K562 (cell line): ENCODE measurements around the gene NR0B2. TPM values are rescaled to one million over a fixed set of nuclear protein-coding genes. Genes with fewer than 3 reads are reported as not detected.

Experiments
- ATAC-seq: fragments of 200-7000 bp; cut with Tn5 transposase; 3 replicates; pipeline ENCODE4 v1.9.1; 2020; ENCODE audit warnings: moderate library complexity
- BruUV-seq: library from RNA; stranded (reverse); fragments of 400-500 nt; replicated peaks from 2 replicates; lab custom pipeline; 2021; lab: Mats Ljungman, UMichigan
- CTCF ChIA-PET: fragments of 300-600 bp; formaldehyde crosslinking; extraction: SDS; loops from one replicate; lab custom pipeline; 2021; ENCODE audit warnings: low intra/inter-chr PET ratio; lab: Yijun Ruan, JAX
- POLR2A ChIA-PET: fragments of 300-600, 350-650 bp; sonication (Branson Sonifier 250); formaldehyde crosslinking; extraction: SDS; loops from one replicate; lab custom pipeline; 2021; ENCODE audit warnings: antibody characterized with exemption, inconsistent platforms; lab: Yijun Ruan, JAX
- DNase-seq, 4 experiments: peaks; one replicate each; pipeline versions ENCODE4 v3.0.0 to v3.0.0-alpha.2; 2011 to 2018; ENCODE audit warnings: low spot score in 3 of 4, mixed read lengths in 3 of 4; ENCODE audit errors: extremely low read depth in 1 of 4
- FAIRE-seq: peaks from 2 replicates; lab custom pipeline; 2011; peaks lifted over from hg19 to GRCh38; lab: Jason Lieb, UNC
- H2AFZ ChIP-seq: 2 replicates; pipeline ENCODE4 v1.6.0; 2011; ENCODE audit warnings: low read depth, low read length, control low read depth, inconsistent platforms
- H3K27ac ChIP-seq: fragments of 200-600 bp; 3 replicates; pipeline ENCODE4 v1.8.0; 2011; ENCODE audit warnings: low read depth, mild to moderate bottlenecking, control low read depth, inconsistent platforms, low read length, moderate library complexity, mixed read lengths; ENCODE audit errors: extremely low read depth
- H3K27me3 ChIP-seq, 2 experiments: fragments of 300-600 bp in 1 of 2; 2 replicates in 1 of 2; 3 replicates in 1 of 2; pipeline versions ENCODE4 v1.6.0 to v1.8.0; 2011; ENCODE audit warnings: inconsistent platforms in 2 of 2, low read length in 2 of 2, mild to moderate bottlenecking in 1 of 2, mixed read lengths in 1 of 2, moderate library complexity in 1 of 2; ENCODE audit not compliant: control insufficient read depth in 2 of 2, insufficient read depth in 2 of 2
- H3K36me3 ChIP-seq: fragments of 300-600 bp; 3 replicates; pipeline ENCODE4 v1.8.0; 2011; ENCODE audit warnings: mild to moderate bottlenecking, low read length, inconsistent platforms; ENCODE audit not compliant: control insufficient read depth, insufficient read depth
- H3K4me1 ChIP-seq, 2 experiments: fragments of 200-600 bp in 1 of 2; replicated peaks in 1 of 2; 2 replicates in 1 of 2; 3 replicates in 1 of 2; pipeline versions ENCODE4 v1.5.1 to v1.8.0; 2011; ENCODE audit warnings: inconsistent platforms in 2 of 2, low read length in 2 of 2, mild to moderate bottlenecking in 1 of 2, mixed read lengths in 1 of 2, moderate library complexity in 1 of 2; ENCODE audit not compliant: control insufficient read depth in 2 of 2, insufficient read depth in 2 of 2
- H3K4me2 ChIP-seq: 2 replicates; pipeline ENCODE4 v1.6.1; 2011; ENCODE audit warnings: low read length, control low read depth, inconsistent platforms, mixed read lengths; ENCODE audit not compliant: insufficient read depth
- H3K4me3 ChIP-seq: fragments of 200-600 bp; sonication (generic), shearing (Covaris generic); 2 replicates; pipeline ENCODE4 v1.5.1; 2016; ENCODE audit warnings: control low read depth, inconsistent platforms
- H3K79me2 ChIP-seq: fragments of 200-600 bp; 3 replicates; pipeline ENCODE4 v1.8.0; 2011; ENCODE audit warnings: low read length, inconsistent platforms; ENCODE audit not compliant: control insufficient read depth, insufficient read depth
- H3K9ac ChIP-seq, 2 experiments: 2 replicates each; pipeline versions ENCODE4 v1.6.0 to v1.6.1; 2011; ENCODE audit warnings: low read depth in 2 of 2, low read length in 2 of 2, control low read depth in 1 of 2, inconsistent platforms in 1 of 2, mild to moderate bottlenecking in 1 of 2, mixed read lengths in 1 of 2; ENCODE audit not compliant: insufficient read depth in 1 of 2
- H3K9me1 ChIP-seq: one replicate; pipeline ENCODE4 v1.6.0; 2011; ENCODE audit warnings: inconsistent platforms, mild to moderate bottlenecking, low read length, moderate library complexity; ENCODE audit not compliant: control insufficient read depth, insufficient read depth
- H3K9me3 ChIP-seq: replicated peaks from 2 replicates; pipeline ENCODE4 v1.5.1; 2011; ENCODE audit warnings: low read depth, low read length, inconsistent platforms; ENCODE audit not compliant: control insufficient read depth, insufficient read depth
- H4K20me1 ChIP-seq: replicated peaks from 2 replicates; pipeline ENCODE4 v1.6.1; 2011; ENCODE audit warnings: low read length, inconsistent platforms, mixed read lengths; ENCODE audit not compliant: control insufficient read depth, insufficient read depth
- BRD9 ChIP-seq: fragments of 450-650 bp; IDR thresholded peaks from 2 replicates; pipeline ENCODE4 v1.6.1; 2018; ENCODE audit warnings: low read depth; ENCODE audit not compliant: partially characterized antibody
- E2F3 ChIP-seq: fragments of 250-450 bp; sonication (Bioruptor Pico); IDR thresholded peaks from 2 replicates; pipeline ENCODE4 v1.4.0; 2020; ENCODE audit warnings: mild to moderate bottlenecking
- KDM2B ChIP-seq: fragments of 250-450 bp; sonication (Bioruptor Pico); IDR thresholded peaks from 2 replicates; pipeline ENCODE4 v1.8.0; 2021; ENCODE audit warnings: mild to moderate bottlenecking, moderate library complexity
- MAFG ChIP-seq: fragments of 450-650 bp; conservative IDR thresholded peaks from 2 replicates; pipeline ENCODE4 v1.6.1; 2016; ENCODE audit warnings: missing genetic modification characterization, missing compliant biosample characterization
- MTF1 ChIP-seq: fragments of 250-450 bp; sonication (Bioruptor Pico); IDR thresholded peaks from 2 replicates; pipeline ENCODE4 v1.9.0; 2021; ENCODE audit warnings: moderate library complexity, mild to moderate bottlenecking, inconsistent platforms, borderline replicate concordance
- NCOA2 ChIP-seq, 2 experiments: fragments of 450-650 bp; IDR thresholded peaks; 2 replicates each; pipeline ENCODE4 v1.6.1; 2018; ENCODE audit warnings: mild to moderate bottlenecking in 2 of 2, moderate library complexity in 1 of 2; ENCODE audit not compliant: partially characterized antibody in 2 of 2
- PHF8 ChIP-seq: fragments of 200-600 bp; sonication (generic); IDR thresholded peaks from 2 replicates; pipeline ENCODE4 v1.6.1; 2012; ENCODE audit warnings: mixed run types, mild to moderate bottlenecking, inconsistent platforms, low read length, moderate library complexity, borderline replicate concordance
- RAD21 ChIP-seq, 2 experiments: fragments of 250-450 bp in 1 of 2; fragments of 450-650 bp in 1 of 2; sonication (Bioruptor Pico) in 1 of 2; formaldehyde crosslinking in 1 of 2; IDR thresholded peaks in 1 of 2; conservative IDR thresholded peaks in 1 of 2; 2 replicates each; pipeline versions ENCODE4 v1.4.0 to v1.8.0; 2020 to 2022; ENCODE audit warnings: mild to moderate bottlenecking in 2 of 2, moderate library complexity in 1 of 2
- SMAD4 ChIP-seq: fragments of 250-450 bp; sonication (Bioruptor Pico); conservative IDR thresholded peaks from 2 replicates; pipeline ENCODE4 v1.8.0; 2021; ENCODE audit warnings: inconsistent platforms, mild to moderate bottlenecking, moderate library complexity
- SRSF1 ChIP-seq: fragments of 200-400 bp; formaldehyde crosslinking; IDR thresholded peaks from 2 replicates; pipeline ENCODE4 v1.6.1; 2017; ENCODE audit warnings: mild to moderate bottlenecking, low read depth, low read length, moderate library complexity
- TEAD2 ChIP-seq: fragments of 450-650 bp; IDR thresholded peaks from 2 replicates; pipeline ENCODE4 v1.6.1; 2016; ENCODE audit warnings: missing genetic modification characterization, control low read depth, missing compliant biosample characterization
- TOE1 ChIP-seq, 2 experiments: fragments of 450-650 bp in 1 of 2; sonication (generic) in 1 of 2; formaldehyde crosslinking in 1 of 2; IDR thresholded peaks; 2 replicates each; pipeline versions ENCODE4 v1.7.1 to v1.8.0; 2016 to 2022; ENCODE audit warnings: borderline replicate concordance in 2 of 2, mild to moderate bottlenecking in 2 of 2, antibody characterized with exemption in 1 of 2, inconsistent platforms in 1 of 2, low read depth in 1 of 2, missing genetic modification reagents in 1 of 2, moderate library complexity in 1 of 2
- U2AF2 ChIP-seq: fragments of 200-400 bp; formaldehyde crosslinking; optimal IDR thresholded peaks from 2 replicates; pipeline ENCODE3; 2017; ENCODE audit warnings: low read depth, mild to moderate bottlenecking, low read length
- XRCC4 ChIP-seq: IDR thresholded peaks from one replicate; pipeline ENCODE4 v1.6.1; 2011; ENCODE audit not compliant: insufficient read depth, insufficient read length; ENCODE audit errors: extremely low read depth
- ZNF217 ChIP-seq: sonication (generic); formaldehyde crosslinking; IDR thresholded peaks from 2 replicates; pipeline ENCODE4 v1.8.0; 2022; ENCODE audit warnings: mild to moderate bottlenecking, missing genetic modification reagents
- ZNF311 ChIP-seq: fragments of 250-450 bp; sonication (Bioruptor Pico); IDR thresholded peaks from 2 replicates; pipeline ENCODE4 v1.4.0; 2020; ENCODE audit warnings: mild to moderate bottlenecking, moderate library complexity
- ZNF41 ChIP-seq: fragments of 250-450 bp; sonication (Bioruptor Pico); conservative IDR thresholded peaks from 2 replicates; pipeline ENCODE4 v1.4.0; 2020; ENCODE audit warnings: mild to moderate bottlenecking
- ZNF444 ChIP-seq: fragments of 250-450 bp; sonication (Bioruptor Pico); IDR thresholded peaks from 2 replicates; pipeline ENCODE4 v1.4.0; 2020; ENCODE audit warnings: mild to moderate bottlenecking, moderate library complexity
- WGBS: fragments of 100-300 bp; shearing (Covaris generic); methylation state at CpG from one replicate; pipeline ENCODE4 v1.1.6; 2016; ENCODE audit warnings: low coverage, mixed read lengths; ENCODE audit not compliant: insufficient coverage; ENCODE audit errors: missing lambda C conversion rate; 5-methylcytosine and 5-hydroxymethylcytosine counted together
- in situ Hi-C: fragments of 300-500 bp; cut with MboI; formaldehyde crosslinking; loops from 4 replicates; pipeline ENCODE4 v1.15.0; 2018; ENCODE audit warnings: inconsistent platforms, mixed read lengths
- intact Hi-C: fragments of 100-400 bp; cut with micrococcal nuclease; formaldehyde crosslinking; loops from 2 replicates; pipeline ENCODE4 v1.14.2; 2022
- polyA plus RNA-seq, 8 experiments: library from polyadenylated mRNA; depleted of rRNA in 4 of 8; stranded (reverse) in 5 of 8; unstranded in 3 of 8; fragments of >200 nt; fragmentation: Nextera tagmentation in 2 of 8; fragmentation: Illumina TruSeq in 1 of 8; extraction: Ambion mirVana in 2 of 8; extraction: Trizol in 1 of 8; gene quantifications; 2 replicates each; pipeline versions ENCODE4 v1.2.1 to v1.2.3, GENCODE V29; 2011 to 2014; ENCODE audit warnings: inconsistent platforms in 1 of 8, missing spikeins in 1 of 8
- total RNA-seq, 7 experiments: library from RNA; depleted of rRNA in 6 of 7; stranded (reverse); fragments of >200 nt in 6 of 7; fragmentation: Illumina TruSeq in 2 of 7; extraction: Trizol in 2 of 7; gene quantifications; 2 replicates each; pipeline versions ENCODE4 v1.2.1 to v1.2.3, GENCODE V29; 2011 to 2021; ENCODE audit warnings: low replicate concordance in 1 of 7
- TF ChIP-seq, protein P1 (sequence below): fragments of 450-650 bp; IDR thresholded peaks from 2 replicates; pipeline ENCODE4 v1.6.1; 2016; ENCODE audit warnings: borderline replicate concordance

NR0B2 gene
- total and polyA plus RNA-seq, 9 of the 15 experiments (the other 6 are each of a cell fraction or from before 2014, with no cell fraction given), result not detected

DNA sequence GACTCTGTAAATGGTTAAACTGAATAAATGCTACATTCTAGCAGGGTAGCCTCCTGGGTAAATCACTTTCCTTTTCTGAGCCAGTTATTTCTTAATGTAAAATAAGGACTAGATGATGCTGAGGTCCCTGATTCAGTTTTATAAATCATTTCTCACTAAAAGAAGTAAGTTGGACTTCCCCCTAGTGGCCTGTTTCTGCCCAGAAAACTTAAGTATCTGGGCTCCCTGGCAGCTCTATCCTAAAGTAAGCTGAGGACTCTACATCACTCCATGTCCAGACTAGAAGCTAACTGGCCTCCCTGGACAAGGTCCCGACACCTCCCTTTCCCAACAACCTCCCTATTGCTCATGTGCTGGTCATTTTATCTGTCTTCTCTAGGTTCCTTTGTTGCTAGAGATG, 26.6 kb downstream of the NR0B2 start (continued):
- TF ChIP-seq TEAD2 (tag), result no peak
- TF ChIP-seq RAD21 (CRISPR knock-in tag; conservative IDR thresholded peaks at IDR 0.05 in 1 of 2, IDR thresholded peaks at IDR 0.05 in 1 of 2), result 0 out of 4 replicates have a peak, but pooled peaks of 1 of the 2 experiments have one; percentile 14

DNA sequence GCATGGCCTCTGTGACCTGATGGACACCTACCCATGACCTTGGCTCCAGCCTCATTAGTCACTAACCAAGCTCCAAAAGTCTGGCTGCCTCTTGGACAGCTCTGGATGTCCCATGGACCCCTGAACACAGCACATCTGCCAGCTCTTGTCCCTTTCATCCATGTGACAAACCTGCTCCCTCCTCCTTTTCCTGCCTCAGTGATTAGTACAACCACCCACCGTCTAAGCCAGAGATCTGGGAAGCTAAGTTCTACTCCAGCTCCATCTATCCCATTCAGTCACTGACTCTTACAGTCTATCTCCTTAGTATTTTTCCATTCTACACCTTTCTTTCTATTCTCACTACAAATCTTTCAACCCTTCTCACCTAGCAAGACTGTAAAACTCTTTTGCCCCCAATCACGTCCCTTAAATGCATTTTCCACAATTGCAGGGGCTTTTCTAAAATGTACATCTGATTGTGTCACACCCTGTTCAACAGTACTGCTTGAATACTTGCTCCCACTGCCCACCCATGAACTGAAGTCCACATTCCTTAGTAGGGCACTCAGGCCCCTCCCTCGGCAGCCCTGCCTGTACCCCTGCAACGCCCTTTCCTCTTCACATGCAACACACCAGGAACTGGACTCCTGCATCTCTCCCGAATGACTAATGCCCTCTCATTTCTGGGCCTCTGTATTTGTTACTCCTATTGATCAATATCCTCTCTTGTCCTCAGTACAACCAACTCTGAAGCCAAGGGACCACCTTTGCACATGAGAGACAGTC, 30.9 kb downstream of the NR0B2 start:
- POLR2A ChIA-PET, result interaction anchor here (0.6 to 12.0 kb wide), 9 partner anchors 8 to 329 kb away, joined by 3 to 110 read pairs (median 4); partner anchors contain the start of genes GPATCH3 and GPN2
- TSS peak; percentile 25 for BruUV-seq

More for the DNA sequence above, 30.9 kb downstream of the NR0B2 start:
- Histone ChIP-seq H3K27ac (no peak overlapping the region), H3K9ac (peak overlapping the region in 1 of 2 experiments; percentile 17; a peak in 1 of 4 replicates), H3K36me3 (peaks cover 86% of the 10 kb centered on the region), H3K4me2 (no peak overlapping the region), H3K4me1 (no peaks in the 10 kb centered on the region), H3K27me3 (no peaks in the 10 kb centered on the region), H3K9me3 (no peaks in the 10 kb centered on the region), H3K79me2 (no peaks in the 10 kb centered on the region), H2AFZ (no peak overlapping the region), H3K4me3 (no peak overlapping the region), H4K20me1 (no peaks in the 10 kb centered on the region), H3K9me1 (no peaks in the 10 kb centered on the region)
- WGBS, result 80% methylated on average over 5 of the region's 5 CpGs
- CTCF ChIA-PET, result no interaction called here
- intact Hi-C loops (no loop called here), in situ Hi-C loops (no loop called here)
- TF ChIP-seq, protein P1, sequence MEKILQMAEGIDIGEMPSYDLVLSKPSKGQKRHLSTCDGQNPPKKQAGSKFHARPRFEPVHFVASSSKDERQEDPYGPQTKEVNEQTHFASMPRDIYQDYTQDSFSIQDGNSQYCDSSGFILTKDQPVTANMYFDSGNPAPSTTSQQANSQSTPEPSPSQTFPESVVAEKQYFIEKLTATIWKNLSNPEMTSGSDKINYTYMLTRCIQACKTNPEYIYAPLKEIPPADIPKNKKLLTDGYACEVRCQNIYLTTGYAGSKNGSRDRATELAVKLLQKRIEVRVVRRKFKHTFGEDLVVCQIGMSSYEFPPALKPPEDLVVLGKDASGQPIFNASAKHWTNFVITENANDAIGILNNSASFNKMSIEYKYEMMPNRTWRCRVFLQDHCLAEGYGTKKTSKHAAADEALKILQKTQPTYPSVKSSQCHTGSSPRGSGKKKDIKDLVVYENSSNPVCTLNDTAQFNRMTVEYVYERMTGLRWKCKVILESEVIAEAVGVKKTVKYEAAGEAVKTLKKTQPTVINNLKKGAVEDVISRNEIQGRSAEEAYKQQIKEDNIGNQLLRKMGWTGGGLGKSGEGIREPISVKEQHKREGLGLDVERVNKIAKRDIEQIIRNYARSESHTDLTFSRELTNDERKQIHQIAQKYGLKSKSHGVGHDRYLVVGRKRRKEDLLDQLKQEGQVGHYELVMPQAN, result no peak
- TF ChIP-seq TOE1 (IDR thresholded peaks at IDR 0.05; ENCODE audit: borderline replicate concordance) (no peak), TOE1 (CRISPR knock-in tag; IDR thresholded peaks at IDR 0.05; ENCODE audit: borderline replicate concordance, low read depth) (no peak), ZNF311 (CRISPR knock-in tag) (no peak), MAFG (tag) (no peak), KDM2B (CRISPR knock-in tag) (no peak), ZNF217 (CRISPR knock-in tag) (no peak), XRCC4 (no peak), MTF1 (CRISPR knock-in tag) (no peak), NCOA2 (IDR thresholded peaks at IDR 0.05; ENCODE audit: partially characterized antibody in 2 of 2) (no peak), PHF8 (no peak), ZNF444 (CRISPR knock-in tag) (no peak), ZNF41 (CRISPR knock-in tag) (no peak), BRD9 (no peak), SRSF1 (no peak), SMAD4 (CRISPR knock-in tag) (no peak), E2F3 (CRISPR knock-in tag) (no peak), U2AF2 (no peak)
- DNase-seq (no peak), ATAC-seq (no peak), FAIRE-seq (no peak)
